GM19455 (cell line): Measurements from ENCODE around the gene AQP1.

ENCODE experiments used
- ATAC-seq: cut with Tn5 transposase; IDR thresholded peaks from one replicate; pipeline ENCODE4 v1.9.1; 2021; ENCODE audit not compliant: unreplicated experiment

The AQP1 gene

GRCh38 chr7:30911561-30911969 is at the start of gene AQP1:
Gene AQP1, plus strand, starts transcription at chr7:30911853. Its CDS starts 57 bp downstream, at chr7:30911910.
- ATAC-seq: no peak

GRCh38 chr7:30862995-30863705 is 48.5 kb upstream of the AQP1 start:
- no peak for ATAC-seq

GRCh38 chr7:30863706-30864035 is 48.0 kb upstream of the AQP1 start:
- ATAC-seq: no peak

GRCh38 chr7:30864101-30864500 is 47.6 kb upstream of the AQP1 start:
- no peak for ATAC-seq

GRCh38 chr7:30865076-30865475 is 46.6 kb upstream of the AQP1 start:
- no peak for ATAC-seq

- ATAC-seq: no peak
These were observed 45.8 kb upstream of the AQP1 start for GRCh38 chr7:30865821-30866220.

GRCh38 chr7:30866939-30867338 is 44.7 kb upstream of the AQP1 start:
- no peak for ATAC-seq

- no peak for ATAC-seq
These were observed 44.2 kb upstream of the AQP1 start for GRCh38 chr7:30867483-30867882.

- ATAC-seq: no peak
These were observed 41.6 kb upstream of the AQP1 start for GRCh38 chr7:30869794-30870611.

- ATAC-seq: no peak
These were observed 40.7 kb upstream of the AQP1 start for GRCh38 chr7:30870821-30871518.

GRCh38 chr7:30871655-30872054 is 40.0 kb upstream of the AQP1 start:
- ATAC-seq: no peak

- no peak for ATAC-seq
These were observed 38.4 kb upstream of the AQP1 start for GRCh38 chr7:30873207-30873606.

- ATAC-seq: no peak
These were observed 38.0 kb upstream of the AQP1 start for GRCh38 chr7:30873656-30874055.

- no peak for ATAC-seq
These were observed 36.9 kb upstream of the AQP1 start for GRCh38 chr7:30874656-30875302.

GRCh38 chr7:30877015-30877769 is 34.5 kb upstream of the AQP1 start:
- no peak for ATAC-seq

- ATAC-seq: no peak
These were observed 33.7 kb upstream of the AQP1 start for GRCh38 chr7:30877993-30878392.

GRCh38 chr7:30879139-30880124 is 32.2 kb upstream of the AQP1 start:
- no peak for ATAC-seq

- no peak for ATAC-seq
These were observed 31.4 kb upstream of the AQP1 start for GRCh38 chr7:30880125-30880720.

GRCh38 chr7:30880941-30881340 is 30.7 kb upstream of the AQP1 start:
- ATAC-seq: no peak
